HPDE6-E6E7 (cell line): ENCODE measurements around the gene ADAMTS19.
"Not testable (repeated sequence)": the region's sequence is repeated elsewhere in the genome, so short reads cannot be mapped to it uniquely, and the experiment has no call there.

ENCODE experiments used
- DNase-seq: peaks from one replicate; pipeline ENCODE4 v3.0.0; 2011; ENCODE audit warnings: missing footprints; ENCODE audit errors: extremely low spot score

Gene ADAMTS19

GRCh38 chr5:129459777-129460671 lies at the start of gene ADAMTS19:
Gene ADAMTS19 (plus strand): TSS chr5:129460298. CDS start chr5:129460392, 94 bp downstream.
- peak; percentile 67 for DNase-seq

- no peak for DNase-seq
Measured at GRCh38 chr5:129410488-129410887, 49.6 kb upstream of the ADAMTS19 start.

GRCh38 chr5:129412721-129413120 lies 47.4 kb upstream of the ADAMTS19 start:
- DNase-seq = no peak

GRCh38 chr5:129413570-129413969 lies 46.5 kb upstream of the ADAMTS19 start:
- no peak for DNase-seq

GRCh38 chr5:129419292-129419691 lies 40.8 kb upstream of the ADAMTS19 start:
- DNase-seq = no peak

GRCh38 chr5:129425031-129425430 lies 35.1 kb upstream of the ADAMTS19 start:
- DNase-seq = no peak

- DNase-seq = no peak
Measured at GRCh38 chr5:129426071-129426470, 34.0 kb upstream of the ADAMTS19 start.

GRCh38 chr5:129428636-129429035 lies 31.5 kb upstream of the ADAMTS19 start:
- DNase-seq = not testable (repeated sequence)

- DNase-seq = no peak
Measured at GRCh38 chr5:129431406-129431805, 28.7 kb upstream of the ADAMTS19 start.

GRCh38 chr5:129438322-129438721 lies 21.8 kb upstream of the ADAMTS19 start:
- no peak for DNase-seq

GRCh38 chr5:129440424-129440823 lies 19.7 kb upstream of the ADAMTS19 start:
- DNase-seq = no peak

- no peak for DNase-seq
Measured at GRCh38 chr5:129441096-129441495, 19.0 kb upstream of the ADAMTS19 start.

GRCh38 chr5:129445379-129445778 lies 14.7 kb upstream of the ADAMTS19 start:
- DNase-seq = no peak

- DNase-seq = no peak
Measured at GRCh38 chr5:129447968-129448367, 12.1 kb upstream of the ADAMTS19 start.

GRCh38 chr5:129448654-129449053 lies 11.4 kb upstream of the ADAMTS19 start:
- DNase-seq = no peak

GRCh38 chr5:129454461-129454860 lies 5.6 kb upstream of the ADAMTS19 start:
- no peak for DNase-seq

GRCh38 chr5:129459450-129459776 lies 685 bp upstream of the ADAMTS19 start:
- DNase-seq = no peak

GRCh38 chr5:129460672-129460935 lies 506 bp downstream of the ADAMTS19 start:
- no peak for DNase-seq

- peak; percentile 58 for DNase-seq
Measured at GRCh38 chr5:129460936-129461710, 1.0 kb downstream of the ADAMTS19 start.

- DNase-seq = no peak
Measured at GRCh38 chr5:129461711-129462332, 1.7 kb downstream of the ADAMTS19 start.

GRCh38 chr5:129465776-129466344 lies 5.8 kb downstream of the ADAMTS19 start:
- DNase-seq = no peak

- DNase-seq = no peak
Measured at GRCh38 chr5:129474544-129474943, 14.4 kb downstream of the ADAMTS19 start.
